SK-N-SH (cell line): ENCODE results near the gene SLC19A3. TPM values are rescaled to one million over a fixed set of nuclear protein-coding genes. Genes with fewer than 3 reads are reported as not detected.

Source experiments
- CTCF ChIA-PET: fragments of 300-600, 350-600 bp; formaldehyde crosslinking; extraction: SDS; loops from one replicate; lab custom pipeline; 2021; lab: Yijun Ruan, JAX
- POLR2A ChIA-PET: fragments of 350-600 bp; sonication (Branson Sonifier 250); formaldehyde crosslinking; extraction: SDS; loops from one replicate; lab custom pipeline; 2020; ENCODE audit warnings: antibody characterized with exemption, inconsistent platforms; lab: Yijun Ruan, JAX
- DNase-seq: peaks from one replicate; pipeline ENCODE4 v3.0.0; 2012
- H2AFZ ChIP-seq: fragments of 200-600 bp; sonication (generic); 2 replicates; pipeline ENCODE4 v1.8.1; 2016; ENCODE audit warnings: antibody characterized with exemption, mild to moderate bottlenecking, low read depth
- H3F3A ChIP-seq: fragments of 200-600 bp; sonication (generic); replicated peaks from 2 replicates; pipeline ENCODE3; 2016; ENCODE audit warnings: antibody characterized with exemption, mild to moderate bottlenecking; ENCODE audit not compliant: insufficient read depth
- H3K27ac ChIP-seq, 2 experiments: fragments of 200-500 bp in 1 of 2; fragments of 200-600 bp in 1 of 2; sonication (Bioruptor generic) in 1 of 2; sonication (generic), shearing (Covaris generic) in 1 of 2; 2 replicates each; pipeline versions ENCODE4 v1.5.1 to v1.6.1; 2014 to 2016; ENCODE audit warnings: low read depth in 2 of 2, inconsistent platforms in 1 of 2, low read length in 1 of 2, mild to moderate bottlenecking in 1 of 2, mixed read lengths in 1 of 2
- H3K27me3 ChIP-seq: fragments of 200-600 bp; sonication (generic), shearing (Covaris generic); 2 replicates; pipeline ENCODE4 v1.6.1; 2016; ENCODE audit warnings: mixed run types; ENCODE audit not compliant: insufficient read depth
- H3K36me3 ChIP-seq, 2 experiments: fragments of 200-500 bp in 1 of 2; fragments of 200-600 bp in 1 of 2; sonication (Bioruptor generic) in 1 of 2; sonication (generic) in 1 of 2; replicated peaks in 1 of 2; 2 replicates each; pipeline versions ENCODE3 to v1.5.1; 2014 to 2016; ENCODE audit warnings: low read length in 1 of 2, mild to moderate bottlenecking in 1 of 2; ENCODE audit not compliant: insufficient read depth in 2 of 2, control insufficient read depth in 1 of 2
- H3K4me1 ChIP-seq, 2 experiments: fragments of 200-500 bp in 1 of 2; fragments of 200-600 bp in 1 of 2; sonication (Bioruptor generic) in 1 of 2; sonication (generic), shearing (Covaris generic) in 1 of 2; 2 replicates each; pipeline versions ENCODE4 v1.5.1 to v1.6.1; 2014 to 2016; ENCODE audit warnings: low read depth in 1 of 2, low read length in 1 of 2, mixed run types in 1 of 2; ENCODE audit not compliant: insufficient read depth in 2 of 2, control insufficient read depth in 1 of 2
- H3K4me2 ChIP-seq: fragments of 200-600 bp; sonication (generic), shearing (Covaris generic); 2 replicates; pipeline ENCODE4 v1.6.1; 2017; ENCODE audit warnings: mixed run types
- H3K4me3 ChIP-seq, 2 experiments: fragments of 200-500 bp in 1 of 2; fragments of 200-600 bp in 1 of 2; sonication (Bioruptor generic) in 1 of 2; sonication (generic), shearing (Covaris generic) in 1 of 2; 2 replicates each; pipeline versions ENCODE4 v1.5.1 to v1.8.1; 2014 to 2016; ENCODE audit warnings: low read depth in 2 of 2, inconsistent platforms in 1 of 2, low read length in 1 of 2, mild to moderate bottlenecking in 1 of 2, mixed read lengths in 1 of 2, moderate library complexity in 1 of 2
- H3K79me2 ChIP-seq: fragments of 200-600 bp; sonication (generic); 2 replicates; pipeline ENCODE4 v1.8.1; 2017; ENCODE audit warnings: mild to moderate bottlenecking; ENCODE audit not compliant: insufficient read depth
- H3K9ac ChIP-seq: fragments of 200-600 bp; sonication (generic); 2 replicates; pipeline ENCODE4 v1.6.1; 2017; ENCODE audit warnings: mixed run types
- H3K9me2 ChIP-seq: fragments of 200-600 bp; sonication (generic); 2 replicates; pipeline ENCODE4 v1.6.1; 2017; ENCODE audit warnings: mixed run types
- H3K9me3 ChIP-seq: fragments of 200-600 bp; sonication (generic); 2 replicates; pipeline ENCODE4 v1.6.1; 2017; ENCODE audit warnings: mixed run types, mild to moderate bottlenecking, moderate library complexity
- H4K20me1 ChIP-seq: fragments of 200-600 bp; sonication (generic); 2 replicates; pipeline ENCODE4 v1.6.1; 2017; ENCODE audit warnings: mild to moderate bottlenecking, mixed run types; ENCODE audit not compliant: insufficient read depth
- CTCF ChIP-seq: fragments of 200-600 bp; sonication (generic); IDR thresholded peaks from 2 replicates; pipeline ENCODE4 v1.6.1; 2017; ENCODE audit warnings: antibody characterized with exemption, mild to moderate bottlenecking, moderate library complexity
- EZH2phosphoT487 ChIP-seq: fragments of 200-600 bp; sonication (generic); IDR thresholded peaks from 2 replicates; pipeline ENCODE4 v1.6.1; 2017; ENCODE audit warnings: low read depth, mixed run types, mild to moderate bottlenecking, antibody characterized with exemption, moderate library complexity, borderline replicate concordance
- FOSL2 ChIP-seq: IDR thresholded peaks from 2 replicates; pipeline ENCODE4 v1.4.0; 2012; ENCODE audit warnings: low read depth, mild to moderate bottlenecking, moderate library complexity, borderline replicate concordance
- GABPA ChIP-seq: IDR thresholded peaks from 2 replicates; pipeline ENCODE4 v1.4.0; 2012; ENCODE audit warnings: low read depth, mild to moderate bottlenecking
- GATA2 ChIP-seq: sonication (generic); formaldehyde crosslinking; IDR thresholded peaks from 2 replicates; pipeline ENCODE4 v1.5.0; 2020; ENCODE audit warnings: mild to moderate bottlenecking, missing genetic modification reagents
- MXI1 ChIP-seq: IDR thresholded peaks from 2 replicates; pipeline ENCODE4 v1.6.1; 2012; ENCODE audit warnings: mild to moderate bottlenecking, low read depth, low read length, improper control_type of control experiment
- PBX3 ChIP-seq: IDR thresholded peaks from 2 replicates; pipeline ENCODE4; 2012
- POLR2AphosphoS5 ChIP-seq: IDR thresholded peaks from 2 replicates; pipeline ENCODE4 v1.6.1; 2012; ENCODE audit warnings: low read depth, low read length
- RFX5 ChIP-seq: IDR thresholded peaks from 2 replicates; pipeline ENCODE4 v1.6.1; 2012; ENCODE audit warnings: mild to moderate bottlenecking, improper control_type of control experiment, low read length
- TCF12 ChIP-seq: IDR thresholded peaks from 2 replicates; pipeline ENCODE4 v1.4.0; 2012
- YY1 ChIP-seq: IDR thresholded peaks from 2 replicates; pipeline ENCODE4 v1.4.0; 2012; ENCODE audit warnings: low read depth, mild to moderate bottlenecking
- WGBS: methylation state at CpG from one replicate; pipeline ENCODE4 v1.1.6; 2017; ENCODE audit warnings: low lambda C conversion rate; 5-methylcytosine and 5-hydroxymethylcytosine counted together
- polyA plus RNA-seq, 3 experiments: library from polyadenylated mRNA; depleted of rRNA; stranded (reverse); fragments of >200 nt; gene quantifications; 2 replicates each; pipeline ENCODE4 v1.2.3, GENCODE V29; 2012

The SLC19A3 gene
- polyA plus RNA-seq, 1 of the 3 experiments (the other 2 are of a cell fraction) = 0.02 TPM

GRCh38 chr2:227703961-227704360 is 13.9 kb downstream of the SLC19A3 start (continued):
- no peak for TF ChIP-seq POLR2AphosphoS5
- TF ChIP-seq GATA2 (CRISPR knock-in tag) = no peak

GRCh38 chr2:227703280-227703732 is 14.5 kb downstream of the SLC19A3 start:
- Histone ChIP-seq H3K4me1 (no peaks in the 10 kb centered on the region), H4K20me1 (no peaks in the 10 kb centered on the region), H3K4me2 (no peak overlapping the region), H2AFZ (no peak overlapping the region), H3K9ac (no peak overlapping the region), H3K27ac (no peak overlapping the region), H3K36me3 (no peaks in the 10 kb centered on the region), H3K27me3 (peaks cover 14% of the 10 kb centered on the region; the same call in 1 of the 2 replicates), H3K4me3 (no peak overlapping the region), H3K79me2 (no peaks in the 10 kb centered on the region), H3K9me3 (no peaks in the 10 kb centered on the region), H3F3A (no peaks in the 10 kb centered on the region), H3K9me2 (no peaks in the 10 kb centered on the region)
- DNase-seq = no peak
- TF ChIP-seq POLR2AphosphoS5 = no peak
- no peak for TF ChIP-seq EZH2phosphoT487
- CTCF ChIA-PET = interaction anchor here (0.8 kb wide), 1 partner anchor 45 kb away, joined by 3 read pairs; no protein-coding TSS in a partner anchor
- POLR2A ChIA-PET = no interaction called here
- WGBS = 10% methylated on average over 4 of the region's 4 CpGs

- H3F3A ChIP-seq = no peaks in the 10 kb centered on the region
- H3K9me3 ChIP-seq = no peaks in the 10 kb centered on the region
- no peak for DNase-seq
- H2AFZ ChIP-seq = no peak overlapping the region
- H3K36me3 ChIP-seq = no peaks in the 10 kb centered on the region
- H3K4me2 ChIP-seq = no peak overlapping the region
- no peaks in the 10 kb centered on the region for H3K79me2 ChIP-seq
- no peak overlapping the region for H3K27ac ChIP-seq
- no peaks in the 10 kb centered on the region for H3K9me2 ChIP-seq
- POLR2A ChIA-PET = no interaction called here
- H3K4me3 ChIP-seq = no peak overlapping the region
- no peaks in the 10 kb centered on the region for H4K20me1 ChIP-seq
- TF ChIP-seq YY1 (no peak), RFX5 (no peak), PBX3 (no peak), TCF12 (no peak), EZH2phosphoT487 (no peak), MXI1 (no peak), GATA2 (CRISPR knock-in tag) (no peak), POLR2AphosphoS5 (no peak), GABPA (no peak), FOSL2 (no peak), CTCF (no peak)
- CTCF ChIA-PET = no interaction called here
- no peaks in the 10 kb centered on the region for H3K4me1 ChIP-seq
- 19% methylated on average over 3 of the region's 3 CpGs for WGBS
- H3K27me3 ChIP-seq = peaks cover 9% of the 10 kb centered on the region; the same call in 1 of the 2 replicates
- no peak overlapping the region for H3K9ac ChIP-seq
These were observed 16.3 kb downstream of the SLC19A3 start for GRCh38 chr2:227701556-227701955.
